ENCODE results near the gene CIB2.

GRCh38 chr15:78127882-78128281, 3.4 kb downstream of the CIB2 start:
- TF ChIP-seq, protein P1, sequence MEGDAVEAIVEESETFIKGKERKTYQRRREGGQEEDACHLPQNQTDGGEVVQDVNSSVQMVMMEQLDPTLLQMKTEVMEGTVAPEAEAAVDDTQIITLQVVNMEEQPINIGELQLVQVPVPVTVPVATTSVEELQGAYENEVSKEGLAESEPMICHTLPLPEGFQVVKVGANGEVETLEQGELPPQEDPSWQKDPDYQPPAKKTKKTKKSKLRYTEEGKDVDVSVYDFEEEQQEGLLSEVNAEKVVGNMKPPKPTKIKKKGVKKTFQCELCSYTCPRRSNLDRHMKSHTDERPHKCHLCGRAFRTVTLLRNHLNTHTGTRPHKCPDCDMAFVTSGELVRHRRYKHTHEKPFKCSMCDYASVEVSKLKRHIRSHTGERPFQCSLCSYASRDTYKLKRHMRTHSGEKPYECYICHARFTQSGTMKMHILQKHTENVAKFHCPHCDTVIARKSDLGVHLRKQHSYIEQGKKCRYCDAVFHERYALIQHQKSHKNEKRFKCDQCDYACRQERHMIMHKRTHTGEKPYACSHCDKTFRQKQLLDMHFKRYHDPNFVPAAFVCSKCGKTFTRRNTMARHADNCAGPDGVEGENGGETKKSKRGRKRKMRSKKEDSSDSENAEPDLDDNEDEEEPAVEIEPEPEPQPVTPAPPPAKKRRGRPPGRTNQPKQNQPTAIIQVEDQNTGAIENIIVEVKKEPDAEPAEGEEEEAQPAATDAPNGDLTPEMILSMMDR (IDR thresholded peaks at IDR 0.05), result no peak
- TF ChIP-seq POLR2AphosphoS5 (IDR thresholded peaks at IDR 0.05) (peak in 1 of 2 donors; percentile 52), POLR2A (IDR thresholded peaks at IDR 0.05) (no peak)

All from upper lobe of left lung (tissue), 4 donors.